HG03097 (cell line): ENCODE results near the gene TLR5.

Experiments
- ATAC-seq: cut with Tn5 transposase; IDR thresholded peaks from one replicate; pipeline ENCODE4 v1.9.1; 2021; ENCODE audit not compliant: unreplicated experiment, low FRiP score

Gene TLR5

DNA sequence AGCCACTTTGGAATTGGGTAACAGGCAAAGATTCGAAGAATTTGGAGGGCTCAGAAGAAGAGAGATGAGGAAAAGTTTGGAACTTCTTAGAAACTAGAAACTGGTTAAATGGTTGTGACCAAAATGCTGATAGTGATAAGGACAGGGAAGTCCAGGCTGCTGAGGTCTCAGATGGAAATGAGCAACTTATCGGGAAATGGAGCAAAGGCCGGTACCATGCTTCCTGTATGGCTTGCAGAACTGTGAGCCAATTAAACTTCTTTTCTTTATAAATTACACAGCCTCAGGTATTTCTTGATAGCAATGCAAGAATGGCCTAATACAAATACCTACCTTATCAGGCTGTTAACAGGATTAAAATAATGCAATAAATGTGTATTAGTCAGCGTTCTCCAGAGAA is 9.4 kb upstream of the TLR5 start:
- no peak for ATAC-seq

DNA sequence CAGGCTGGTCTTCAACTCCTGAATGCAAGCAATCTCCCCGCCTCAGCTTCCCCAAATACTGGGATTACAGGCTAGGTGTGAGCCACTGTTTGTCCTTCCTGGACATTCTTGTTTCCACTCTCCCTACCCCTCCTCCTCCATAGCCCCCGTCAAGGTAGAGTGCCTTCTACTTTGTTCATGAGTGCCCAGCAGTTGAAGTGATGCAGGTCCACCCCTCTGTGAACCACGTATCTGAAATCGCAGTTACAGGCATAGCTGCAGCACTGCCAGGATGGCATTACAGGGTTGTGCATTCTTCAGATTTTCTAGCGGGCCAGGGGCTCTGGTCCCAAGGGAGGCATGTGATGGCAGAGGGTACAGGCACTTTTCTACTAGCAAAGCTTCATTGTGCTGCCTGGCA is 7.4 kb upstream of the TLR5 start:
- no peak for ATAC-seq

DNA sequence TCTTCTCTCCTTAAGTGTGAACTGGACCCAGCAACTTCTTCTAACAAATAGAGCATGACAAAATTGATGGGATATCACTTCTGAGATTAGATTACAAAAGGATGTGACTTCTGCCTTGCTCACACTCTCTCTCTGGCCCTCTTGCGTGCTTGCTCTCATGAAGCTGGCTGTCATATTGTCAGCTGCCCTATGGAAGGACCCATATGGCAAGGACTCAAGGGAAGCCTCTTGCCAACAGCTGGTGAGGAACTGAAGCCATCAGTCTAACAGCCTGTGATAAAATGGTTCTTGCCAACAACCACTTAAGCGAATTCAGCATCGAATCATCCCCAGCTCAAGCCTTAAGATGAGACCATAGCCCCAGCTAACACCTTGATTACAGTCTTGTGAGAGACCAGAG is 4.8 kb upstream of the TLR5 start:
- no peak for ATAC-seq

DNA sequence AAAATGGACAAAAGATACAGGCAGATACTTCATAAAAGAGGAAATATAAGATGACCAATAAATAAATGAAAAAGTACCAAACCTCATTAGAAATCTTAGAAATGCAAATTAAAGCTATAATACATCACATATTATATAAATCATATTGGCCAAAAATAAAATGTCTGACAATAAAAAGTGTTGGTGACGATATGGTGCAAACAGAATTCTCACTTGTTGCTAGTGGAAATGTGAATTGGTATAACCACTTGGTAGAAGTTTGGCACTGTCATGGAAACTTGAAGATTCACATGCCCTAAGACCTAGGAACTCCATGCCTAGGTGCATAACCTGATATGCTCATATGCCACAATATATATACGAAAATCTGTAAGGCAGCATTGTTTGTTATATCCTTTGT is 4.4 kb upstream of the TLR5 start:
- no peak for ATAC-seq

DNA sequence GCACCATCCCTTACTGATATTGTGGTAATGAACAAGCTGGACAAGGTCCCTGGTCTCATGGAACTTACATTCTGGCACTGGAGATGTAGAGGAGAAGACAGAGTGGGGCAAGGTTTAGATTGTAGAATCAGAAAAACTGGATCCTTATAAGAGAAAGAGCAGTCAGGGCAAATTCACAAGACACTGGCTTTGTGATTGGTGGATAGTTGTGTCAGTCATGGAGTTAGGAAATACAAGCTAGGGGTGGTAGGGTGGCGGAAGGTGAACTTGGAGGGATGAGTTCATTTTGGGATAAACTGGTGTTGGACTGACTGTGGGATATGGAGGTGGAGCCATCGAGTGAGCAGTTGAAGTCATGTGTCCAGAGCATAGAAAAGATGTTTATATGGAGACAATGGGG is 3.7 kb upstream of the TLR5 start:
- no peak for ATAC-seq

DNA sequence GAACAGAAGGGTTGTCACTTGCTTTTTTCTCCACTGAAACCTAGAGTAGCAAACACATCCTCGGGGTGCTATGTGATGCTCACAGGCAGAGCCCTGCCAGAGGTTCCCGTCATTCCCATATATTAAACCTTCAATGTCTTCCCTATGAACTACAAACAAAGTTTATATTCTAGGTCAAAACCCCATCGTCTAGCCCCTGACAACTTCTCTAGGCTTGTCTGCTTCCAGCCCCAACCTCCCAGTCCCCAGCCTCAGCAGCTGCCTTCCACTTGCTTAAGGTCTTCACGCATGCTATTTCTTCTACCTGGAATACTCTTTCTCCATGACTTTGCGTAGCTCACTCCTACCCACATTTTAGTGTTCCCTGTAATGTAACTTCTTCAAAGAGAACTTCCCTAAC is 1.9 kb upstream of the TLR5 start:
- no peak for ATAC-seq

DNA sequence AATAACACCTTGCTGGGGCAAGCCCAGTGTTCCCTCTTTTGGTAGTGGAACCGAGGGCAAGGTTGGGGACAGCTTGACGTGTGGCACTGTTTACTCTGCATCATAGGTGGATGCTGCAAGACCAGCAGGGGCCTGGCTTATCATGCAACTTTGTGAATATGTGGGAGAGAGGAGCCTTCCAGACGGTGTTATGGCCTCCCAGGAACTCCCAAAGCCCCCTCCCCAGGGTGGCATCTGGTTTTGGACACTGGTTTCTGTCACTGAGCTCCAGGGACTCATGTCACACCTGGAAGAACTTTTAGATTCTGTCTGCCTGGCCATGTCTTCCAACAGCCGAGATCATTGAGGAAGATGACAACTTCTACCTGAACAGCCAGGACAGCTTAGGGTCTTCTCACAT is 1.4 kb upstream of the TLR5 start:
- no peak for ATAC-seq

DNA sequence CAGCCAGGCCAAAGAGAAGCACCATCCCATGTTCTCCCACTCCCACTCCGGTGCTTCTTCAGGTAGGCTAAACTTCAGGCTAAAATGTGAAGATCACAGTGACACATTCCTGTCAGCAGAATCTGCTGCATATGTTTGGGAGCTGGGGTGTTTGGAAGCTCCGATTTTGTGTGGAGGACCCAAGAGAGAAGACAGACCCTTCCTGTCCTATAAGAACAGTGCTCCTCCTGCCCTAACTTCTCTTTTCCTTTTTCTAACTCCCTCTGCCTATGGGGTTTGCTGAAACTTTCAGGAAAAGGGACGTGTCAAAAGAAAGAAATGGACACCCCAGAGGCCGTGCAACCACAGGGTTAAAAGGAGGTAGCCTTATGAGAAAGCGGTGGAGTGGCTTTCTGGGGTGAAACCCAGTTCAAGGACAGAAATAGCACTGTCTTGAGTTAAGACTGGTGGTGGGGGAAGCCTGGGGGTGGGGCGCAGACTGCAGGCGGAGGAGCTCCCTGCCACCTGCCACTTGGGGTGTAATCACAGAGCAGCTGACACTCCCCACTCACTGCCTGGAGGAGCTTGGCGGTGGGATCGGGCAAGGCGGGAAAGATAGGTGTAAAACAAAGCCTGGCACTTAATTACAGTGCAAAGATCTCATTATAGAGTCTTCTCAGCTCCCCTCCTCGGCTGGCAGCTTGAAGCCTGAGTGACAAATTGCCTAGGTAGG is 645 bp upstream of the TLR5 start:
- ATAC-seq: no peak

DNA sequence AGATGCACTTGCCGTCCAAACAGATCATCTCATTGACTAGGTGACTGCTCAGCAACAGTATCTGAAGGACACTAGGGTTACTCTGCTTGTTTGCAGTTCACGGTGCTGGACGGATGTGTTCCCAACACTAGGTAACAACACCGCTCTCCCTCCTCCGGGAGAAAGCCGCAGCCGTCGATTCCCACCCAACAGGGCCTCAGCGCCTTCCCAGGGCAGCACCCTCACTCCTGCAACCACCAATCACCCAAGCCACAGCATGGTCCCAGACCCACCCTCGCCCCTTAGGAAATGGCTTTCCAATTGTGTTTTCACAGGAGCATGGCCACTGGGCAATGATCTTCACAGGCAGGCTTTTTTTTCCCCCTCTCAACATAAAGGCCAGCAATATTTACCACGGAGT is 779 bp downstream of the TLR5 start:
- ATAC-seq: no peak

DNA sequence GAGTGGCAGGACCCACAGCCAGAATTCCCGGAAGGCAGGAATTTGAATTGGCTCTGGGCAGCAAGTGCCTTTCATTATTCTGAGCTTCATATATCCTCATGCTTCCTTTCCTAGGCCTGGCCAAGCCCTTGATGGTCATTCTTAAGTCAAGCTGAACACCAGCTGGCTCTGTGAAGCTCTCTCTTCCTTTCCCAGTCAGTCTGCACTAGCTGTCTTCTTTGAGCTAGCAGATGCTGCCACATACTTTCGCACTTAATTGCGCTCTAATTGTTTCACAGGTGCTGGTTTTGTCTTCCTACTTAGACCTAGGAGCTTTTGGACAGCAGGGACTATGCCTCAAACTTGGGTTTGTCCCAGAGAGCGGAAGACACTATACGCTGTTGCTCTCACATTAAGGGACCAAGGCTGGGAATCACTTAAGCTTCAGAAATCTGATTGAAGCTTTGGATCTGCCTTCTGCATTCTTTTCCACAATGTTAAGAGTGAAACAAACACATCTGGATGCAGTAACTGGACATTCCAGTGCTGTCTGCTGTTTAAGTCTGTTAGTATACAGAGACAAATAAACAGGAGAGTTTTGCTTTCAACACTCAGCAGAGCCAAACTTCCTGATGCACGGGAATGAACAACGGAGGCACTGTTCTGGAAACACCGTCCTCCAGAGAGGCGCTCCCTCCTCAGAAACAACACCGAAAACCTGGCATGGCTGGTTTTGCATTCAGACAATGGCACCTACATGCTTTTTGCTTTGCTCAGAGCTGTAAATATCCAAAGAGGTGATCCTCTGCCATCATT is 2.2 kb downstream of the TLR5 start:
- ATAC-seq: no peak

DNA sequence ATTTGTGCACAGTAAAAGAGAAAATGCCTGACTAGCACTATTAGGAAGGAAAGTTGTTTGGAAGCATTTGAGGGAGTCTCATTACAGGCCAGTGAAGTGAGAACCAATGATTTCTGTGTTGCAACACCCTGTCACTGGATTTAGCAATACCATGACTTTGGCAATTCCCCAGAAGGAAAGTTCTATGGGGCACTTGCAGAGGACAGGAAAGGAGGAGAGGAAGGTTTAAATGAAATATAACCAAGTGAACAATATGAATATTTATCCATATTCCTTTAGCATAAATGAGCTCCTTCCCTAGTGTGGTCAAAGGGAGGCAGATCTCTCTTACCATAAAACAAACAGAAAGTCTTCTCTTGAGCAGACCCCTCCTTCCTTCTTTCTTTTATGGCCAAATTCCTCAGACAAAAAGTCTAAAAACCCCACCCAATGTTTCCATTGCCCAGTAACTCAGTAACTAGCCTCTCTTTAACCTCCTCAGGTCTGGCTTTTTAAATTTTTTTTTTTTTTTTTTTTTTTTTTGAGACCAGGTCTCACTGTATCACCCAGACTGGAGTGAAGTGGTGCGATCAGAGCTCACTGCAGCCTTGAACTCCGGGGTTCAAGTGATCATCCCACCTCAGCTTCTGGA is 5.5 kb downstream of the TLR5 start:
- ATAC-seq: no peak

DNA sequence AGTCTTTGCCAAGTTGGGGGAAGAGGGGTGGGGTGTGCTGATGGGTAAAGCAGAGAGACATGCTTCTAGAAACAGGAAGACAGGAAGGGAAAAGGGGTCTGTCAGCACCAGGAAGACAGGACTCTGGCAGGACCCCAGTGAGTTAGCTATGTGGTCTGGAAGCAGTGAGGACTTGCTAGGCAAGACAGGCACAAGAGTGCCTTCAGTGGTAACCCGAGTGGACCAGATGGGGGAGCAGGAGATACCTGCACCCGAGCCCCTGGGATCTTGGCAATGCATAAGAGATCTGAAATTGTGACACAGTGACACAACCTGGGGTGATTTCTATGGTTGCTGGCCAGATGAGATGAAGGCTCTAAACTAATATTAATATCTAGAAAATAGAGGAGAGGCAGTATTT is 7.0 kb downstream of the TLR5 start:
- no peak for ATAC-seq

DNA sequence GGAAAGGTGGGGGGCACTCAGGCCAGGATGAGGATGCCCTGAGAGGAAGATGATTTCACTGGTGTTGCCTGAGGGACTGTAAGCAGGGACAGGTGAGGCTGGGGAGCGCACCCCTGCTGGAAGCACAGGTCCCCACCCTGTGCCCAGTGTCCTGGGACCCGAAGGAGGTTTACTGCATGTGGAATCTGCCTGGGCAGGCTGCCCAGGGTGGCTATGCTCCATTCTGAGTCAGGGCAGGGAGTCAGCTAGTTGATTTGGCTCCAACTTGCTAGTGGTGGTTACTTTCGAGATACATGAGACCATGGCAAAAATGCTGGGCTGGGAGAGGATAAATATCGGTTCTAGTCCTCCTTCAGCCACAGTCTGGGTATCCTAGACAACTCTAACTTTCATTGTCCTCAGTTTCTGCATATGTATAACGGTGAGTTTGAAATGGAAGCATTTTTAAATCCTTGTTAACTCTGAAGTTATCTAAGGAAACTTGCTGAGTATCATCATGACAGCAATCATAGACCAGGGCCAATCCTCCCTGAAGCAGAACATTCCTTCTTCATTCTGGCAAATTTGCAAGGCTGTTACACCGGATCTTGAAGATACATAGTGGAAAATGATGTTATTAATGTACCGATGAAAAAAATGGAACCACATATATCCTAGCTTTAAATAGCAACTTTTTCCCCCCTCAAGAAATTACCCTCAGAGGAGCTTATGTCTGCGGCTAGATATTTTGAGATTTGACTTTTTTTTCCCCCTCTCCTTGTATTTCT is 7.7 kb downstream of the TLR5 start:
- no peak for ATAC-seq

DNA sequence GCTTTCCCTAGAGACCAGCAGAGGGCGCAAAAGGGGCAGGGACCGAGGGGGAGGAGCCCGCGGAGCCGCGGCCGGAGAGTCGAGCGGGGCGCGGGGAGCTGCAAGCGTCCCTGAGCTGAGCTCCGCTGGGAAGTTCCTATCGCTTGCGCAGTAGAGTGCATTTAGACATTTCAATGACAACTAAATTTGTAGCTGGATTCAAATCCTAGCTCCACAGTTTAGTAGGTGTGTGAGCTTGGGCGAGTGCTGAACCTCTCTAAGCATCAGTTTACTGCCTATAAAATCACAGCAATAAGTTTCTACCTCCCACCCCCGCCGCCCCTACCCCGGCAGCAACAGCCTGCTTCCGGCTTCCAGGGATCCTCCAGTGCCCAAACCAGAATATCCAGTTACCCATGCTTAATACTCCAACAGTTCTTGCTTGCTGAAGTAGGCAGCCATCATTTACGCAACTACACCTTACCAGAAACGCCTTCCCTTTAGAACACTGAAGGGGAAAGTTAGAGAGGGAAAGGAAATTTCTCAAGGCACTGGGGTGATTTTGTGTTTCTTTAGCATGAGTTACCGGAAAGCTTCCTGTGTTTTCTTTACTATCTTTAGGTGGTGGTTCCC is 9.1 kb downstream of the TLR5 start:
- ATAC-seq: peak; percentile 77

DNA sequence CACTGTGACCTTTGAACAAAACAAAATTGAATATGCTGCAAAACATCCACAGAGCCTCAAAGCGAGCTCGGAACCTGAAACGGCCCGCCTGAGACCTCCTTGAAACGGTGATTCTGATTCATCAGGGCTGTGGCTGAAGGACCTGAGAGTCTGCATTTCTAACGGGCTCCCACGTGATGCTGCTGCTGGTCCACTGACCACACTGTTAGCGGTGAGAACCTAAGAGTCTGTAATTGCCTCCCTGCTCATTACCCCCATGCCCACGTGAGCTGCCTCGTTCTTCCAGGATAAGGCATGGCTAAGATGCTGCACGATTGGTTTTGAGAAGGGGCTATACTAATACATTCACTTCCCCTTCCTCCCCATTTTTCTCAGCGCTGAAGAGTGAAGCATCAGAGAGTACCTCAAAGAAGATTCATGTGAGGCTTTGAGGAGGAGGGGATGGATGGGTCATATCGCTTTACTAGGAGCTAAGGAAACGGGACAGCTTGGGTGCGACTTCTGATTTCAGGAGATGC is 9.7 kb downstream of the TLR5 start:
- no peak for ATAC-seq

DNA sequence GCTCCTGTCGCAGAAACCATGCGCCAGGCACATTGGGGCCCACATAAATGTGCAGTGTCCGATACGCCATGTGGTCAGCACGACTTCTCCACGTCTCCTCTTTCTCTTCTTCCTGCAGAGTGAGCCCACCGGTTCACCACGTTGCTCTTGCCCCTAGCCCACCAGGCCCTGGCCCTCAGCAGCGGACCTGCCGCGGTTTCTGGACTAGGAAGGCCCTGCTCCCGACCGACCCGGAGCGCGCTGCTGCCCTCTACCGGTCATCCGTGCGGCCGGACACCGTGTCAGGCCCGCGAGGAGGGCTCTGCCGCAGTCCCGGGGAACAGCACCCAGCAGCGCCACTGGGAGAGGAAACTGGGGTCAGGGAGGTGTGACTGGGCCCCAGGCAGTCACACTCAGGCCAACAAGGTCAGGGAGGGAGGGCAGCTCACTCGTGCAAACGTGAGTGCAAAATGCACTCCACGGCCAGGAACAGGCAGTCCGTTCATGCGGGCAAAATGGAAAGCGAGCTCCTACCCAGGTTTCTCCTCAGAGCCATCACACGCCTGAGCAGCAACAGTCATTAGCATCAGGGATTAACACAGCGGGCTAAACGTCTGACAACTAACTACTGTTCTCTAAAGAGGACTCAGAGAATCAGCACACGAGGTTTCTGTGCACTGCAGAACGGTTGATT is 13.7 kb downstream of the TLR5 start:
- ATAC-seq: no peak

DNA sequence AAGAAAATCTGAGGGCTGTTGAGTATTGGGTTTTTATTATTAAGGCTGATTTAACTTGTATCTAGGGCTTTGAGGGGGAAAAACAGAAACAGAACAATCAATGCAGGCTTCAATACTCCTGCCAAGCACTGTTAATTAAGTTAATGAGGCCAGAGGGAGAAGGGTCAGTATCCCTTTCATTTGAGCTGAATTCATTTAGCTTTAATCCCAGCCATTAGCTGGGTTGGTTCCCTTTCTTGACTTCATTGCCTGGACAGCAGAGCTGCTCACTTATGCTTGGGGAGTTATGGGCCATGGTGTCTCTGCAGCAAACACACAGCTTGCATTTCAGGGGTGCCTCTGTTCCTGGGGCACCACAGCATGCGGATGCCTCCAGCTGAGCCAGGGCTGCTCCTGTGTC is 16.3 kb downstream of the TLR5 start:
- no peak for ATAC-seq

DNA sequence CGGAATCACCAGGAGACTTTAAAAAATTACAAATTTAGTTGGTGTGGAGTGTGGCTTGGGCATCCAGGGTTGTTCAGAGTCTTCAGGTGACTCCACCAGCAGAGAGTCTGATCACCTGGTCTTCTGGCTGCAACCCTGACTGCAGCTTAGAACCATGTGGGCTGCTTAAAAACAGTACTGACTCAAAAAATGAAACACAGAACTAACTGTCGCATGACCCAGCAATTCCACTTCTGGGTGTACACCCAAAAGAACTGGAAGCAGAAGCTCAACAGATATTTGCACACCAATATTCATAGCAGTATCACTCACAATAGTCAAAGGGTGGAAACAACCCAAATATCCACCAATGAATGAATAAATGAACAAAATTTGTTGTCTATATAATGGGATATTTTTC is 17.3 kb downstream of the TLR5 start:
- ATAC-seq: no peak

DNA sequence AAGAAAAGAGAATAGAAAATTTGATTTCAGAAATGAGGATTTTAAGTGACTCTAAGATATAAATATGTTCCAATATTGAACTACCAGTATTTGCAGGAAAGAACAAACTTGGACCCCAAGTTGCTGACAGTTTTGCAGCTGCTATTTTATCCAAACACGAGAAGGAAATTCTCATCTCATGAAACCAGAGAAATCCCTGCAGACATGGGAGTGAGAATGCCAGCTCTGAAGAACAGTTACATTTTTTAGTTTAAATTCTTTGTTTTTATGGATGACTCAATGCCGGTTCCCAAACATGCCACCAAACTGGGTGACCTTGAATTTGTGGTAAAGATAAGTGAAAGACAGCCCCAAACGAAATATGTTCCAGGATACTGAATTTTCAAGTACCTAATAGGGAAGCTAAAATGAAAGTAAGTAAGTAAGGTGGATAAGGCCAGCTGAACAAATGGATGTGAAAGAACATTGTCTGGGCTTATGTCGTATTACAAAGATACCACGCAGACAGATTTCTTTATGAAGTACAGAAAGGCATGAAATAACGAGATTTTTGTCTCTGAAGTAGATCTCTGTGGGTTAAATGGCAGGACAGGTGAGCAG is 19.9 kb downstream of the TLR5 start:
- no peak for ATAC-seq

DNA sequence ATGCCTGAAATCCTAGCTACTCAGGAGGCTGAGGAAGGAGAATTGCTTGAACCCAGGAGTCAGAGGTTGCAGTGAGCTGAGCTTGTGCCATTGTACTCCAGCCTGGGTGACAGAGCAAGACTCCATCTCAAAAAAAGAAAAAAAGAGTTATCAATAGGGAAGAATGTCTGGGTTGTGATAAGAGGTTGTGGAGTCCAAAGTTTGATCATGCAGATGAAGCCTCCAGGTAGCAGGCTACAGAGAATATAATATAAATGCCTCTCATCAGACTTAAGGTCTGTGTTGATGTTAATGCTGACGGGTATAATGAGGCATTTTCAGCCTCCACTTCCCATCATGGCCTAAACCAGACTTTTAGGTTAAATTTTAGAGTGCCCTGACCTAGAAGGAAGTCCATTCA is 24.6 kb downstream of the TLR5 start:
- no peak for ATAC-seq
